ENCODE measurements around the gene HDAC11. TPM values are rescaled to one million over a fixed set of nuclear protein-coding genes. Genes with fewer than 3 reads are reported as not detected.
"Not testable (repeated sequence)": the region's sequence is repeated elsewhere in the genome, so short reads cannot be mapped to it uniquely, and the experiment has no call there.

The HDAC11 gene
- 10 to 100 TPM; 14.8 to 21.5 (median 19.1) TPM for polyA plus RNA-seq (ENCODE audit: insufficient read depth in 1 of 5, insufficient read length in 5 of 5, low replicate concordance in 1 of 5)
- long read RNA-seq, donor 1, partial matches to known transcripts = 0 of 5 reads
- long read RNA-seq, donor 1, other reads (novel, unspliced or antisense) = 0 of 5 reads
- long read RNA-seq, donor 2, partial matches to known transcripts = 0 of 3 reads
- long read RNA-seq, donor 2, other reads (novel, unspliced or antisense) = 0 of 3 reads
- long read RNA-seq, donor 3, partial matches to known transcripts = 9 of 13 reads
- long read RNA-seq, donor 3, other reads (novel, unspliced or antisense) = 0 of 13 reads
- long read RNA-seq, donor 4 = 0 reads
- long read RNA-seq, donor 5, transcript HDAC11-201 (10 exons, 2,960 nt) = major isoform, 5 of 6 reads
- long read RNA-seq, donor 5, partial matches to known transcripts = 0 of 6 reads
- long read RNA-seq, donor 5, other reads (novel, unspliced or antisense) = 0 of 6 reads
- long read RNA-seq, donor 6, partial matches to known transcripts = 0 of 3 reads
- long read RNA-seq, donor 6, other reads (novel, unspliced or antisense) = 0 of 3 reads
- long read RNA-seq, donor 7, partial matches to known transcripts = 0 of 3 reads
- long read RNA-seq, donor 7, other reads (novel, unspliced or antisense) = 0 of 3 reads
- long read RNA-seq, donor 8 = 0 reads

DNA sequence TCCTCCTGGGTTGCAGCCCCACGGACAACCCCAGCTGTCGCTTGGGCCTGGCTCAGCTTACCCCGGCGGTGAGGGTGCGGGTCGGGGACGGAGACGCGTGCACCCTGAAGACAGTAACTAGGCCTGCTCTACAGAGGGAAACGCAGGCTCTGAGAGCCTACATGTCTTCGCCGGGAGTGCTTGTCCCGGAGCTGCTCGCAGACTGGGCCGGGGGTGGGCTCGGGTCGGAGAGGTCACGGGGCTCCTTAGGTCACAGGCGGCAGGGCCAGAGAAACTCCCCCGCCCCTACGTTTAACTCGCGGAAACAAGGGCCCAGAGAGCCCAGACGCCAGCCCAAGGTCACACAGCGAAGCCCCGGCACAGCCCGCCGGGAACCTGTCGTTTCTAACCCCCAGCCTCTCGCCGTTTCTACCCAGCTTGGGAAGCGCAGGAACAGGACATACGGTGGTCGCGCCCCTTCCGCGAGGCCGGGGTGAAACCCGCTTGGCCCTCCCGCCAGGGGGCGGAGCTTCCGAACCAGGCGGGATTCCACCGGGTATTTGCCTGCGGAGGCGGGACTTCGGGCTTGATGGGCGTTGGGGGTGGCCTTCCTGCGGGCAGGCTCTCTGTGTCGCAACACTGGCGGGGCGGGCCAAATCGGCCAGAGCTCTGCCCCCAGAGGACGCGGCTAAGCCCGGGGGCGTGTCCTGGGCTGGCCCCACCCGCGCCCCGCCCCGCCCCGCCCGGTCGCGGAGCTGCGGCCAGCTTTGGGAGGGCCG is at the start of gene HDAC11:
Gene HDAC11 (plus strand): TSS at position 725 of the 758 bp plus-strand sequence. CDS start 42 bp downstream, outside the sequence.
- DNase-seq = peak; percentile 97 to 98

GRCh38 chr3:13430411-13430875 is 49.7 kb upstream of the HDAC11 start:
- not testable (repeated sequence) for DNase-seq

GRCh38 chr3:13432093-13432492 is 48.0 kb upstream of the HDAC11 start:
- no peak for DNase-seq

DNA sequence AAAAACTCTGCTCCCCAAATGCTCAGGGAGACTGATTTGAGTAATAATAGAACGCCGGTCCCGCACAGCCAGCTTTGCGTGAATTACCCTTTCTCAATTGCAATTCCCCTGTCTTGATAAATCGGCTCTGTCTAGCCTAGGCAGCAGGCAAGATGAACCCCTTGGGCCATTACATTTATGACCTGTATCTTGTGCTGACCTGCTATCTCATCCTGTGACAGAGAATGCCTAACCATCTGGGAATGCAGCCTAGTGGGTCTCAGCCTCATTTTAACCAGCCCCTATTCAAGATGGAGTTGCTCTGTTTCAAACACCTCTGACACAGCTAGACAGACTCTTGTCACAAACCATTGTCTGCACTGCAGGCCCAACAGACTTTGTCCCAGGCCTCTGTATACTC is 46.2 kb upstream of the HDAC11 start:
- DNase-seq = no peak

- not testable (repeated sequence) for DNase-seq
These were observed 43.9 kb upstream of the HDAC11 start for GRCh38 chr3:13436213-13436612.

GRCh38 chr3:13440204-13440817 is 39.8 kb upstream of the HDAC11 start:
- no peak for DNase-seq

- DNase-seq = not testable (repeated sequence)
These were observed 37.2 kb upstream of the HDAC11 start for GRCh38 chr3:13442882-13443281.

DNA sequence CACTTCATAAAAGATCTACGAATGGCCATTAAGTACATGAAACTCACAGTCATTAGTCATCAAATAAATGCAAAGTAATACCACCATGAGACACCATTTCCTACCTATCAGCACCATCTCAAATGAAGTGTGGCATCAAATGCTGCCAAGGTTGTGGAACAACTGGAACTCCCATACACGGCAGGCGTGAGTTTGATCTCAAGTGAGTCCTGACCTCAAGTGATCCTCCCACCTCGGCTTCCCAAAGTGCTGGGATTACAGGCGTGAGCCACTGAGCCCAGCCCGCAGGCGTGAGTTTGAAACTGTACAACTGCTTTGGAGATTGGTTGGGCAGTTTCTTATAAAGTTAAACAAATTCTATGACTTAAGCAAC is 28.8 kb upstream of the HDAC11 start:
- DNase-seq = no peak

GRCh38 chr3:13452490-13453335 is 27.4 kb upstream of the HDAC11 start:
- peak in 1 of 2 donors; percentile 38 for DNase-seq

DNA sequence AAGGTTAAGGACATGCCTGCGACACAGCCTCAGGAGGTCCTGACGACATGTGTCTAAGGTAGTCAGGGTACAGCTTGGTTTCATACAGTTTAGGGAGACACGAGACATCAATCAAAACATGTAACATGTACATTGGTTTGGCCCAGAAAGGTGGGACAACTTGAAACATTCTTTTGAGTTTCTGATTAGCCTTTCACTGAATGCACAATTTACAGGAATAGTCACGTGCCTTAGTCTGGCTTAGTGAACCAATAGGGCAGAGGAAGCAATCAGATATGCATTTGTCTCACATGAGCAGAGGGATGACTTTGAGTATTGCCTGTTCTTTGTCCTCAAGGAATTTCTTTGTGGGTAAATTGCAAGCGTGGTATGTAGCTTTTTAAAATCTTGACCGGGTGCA is 24.5 kb upstream of the HDAC11 start:
- no peak for DNase-seq

DNA sequence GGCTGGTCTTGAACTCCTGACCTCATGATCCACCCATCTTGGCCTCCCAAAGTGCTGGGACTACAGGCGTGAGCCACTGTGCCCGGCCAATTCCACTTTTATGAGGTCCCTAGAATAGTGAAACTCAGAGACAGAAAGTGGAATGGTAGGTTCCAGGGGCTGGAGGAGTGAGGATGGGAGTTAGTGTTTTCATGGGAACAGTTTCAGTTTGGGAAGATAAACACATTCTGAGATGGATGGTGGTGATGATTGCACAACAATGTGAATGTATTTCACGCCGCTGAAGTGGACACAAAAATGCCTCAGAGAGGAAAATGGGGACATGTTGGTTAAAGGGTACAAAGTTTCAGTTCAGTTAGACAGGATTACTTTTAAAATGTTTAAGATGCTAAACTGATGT is 22.5 kb upstream of the HDAC11 start:
- DNase-seq = no peak

DNA sequence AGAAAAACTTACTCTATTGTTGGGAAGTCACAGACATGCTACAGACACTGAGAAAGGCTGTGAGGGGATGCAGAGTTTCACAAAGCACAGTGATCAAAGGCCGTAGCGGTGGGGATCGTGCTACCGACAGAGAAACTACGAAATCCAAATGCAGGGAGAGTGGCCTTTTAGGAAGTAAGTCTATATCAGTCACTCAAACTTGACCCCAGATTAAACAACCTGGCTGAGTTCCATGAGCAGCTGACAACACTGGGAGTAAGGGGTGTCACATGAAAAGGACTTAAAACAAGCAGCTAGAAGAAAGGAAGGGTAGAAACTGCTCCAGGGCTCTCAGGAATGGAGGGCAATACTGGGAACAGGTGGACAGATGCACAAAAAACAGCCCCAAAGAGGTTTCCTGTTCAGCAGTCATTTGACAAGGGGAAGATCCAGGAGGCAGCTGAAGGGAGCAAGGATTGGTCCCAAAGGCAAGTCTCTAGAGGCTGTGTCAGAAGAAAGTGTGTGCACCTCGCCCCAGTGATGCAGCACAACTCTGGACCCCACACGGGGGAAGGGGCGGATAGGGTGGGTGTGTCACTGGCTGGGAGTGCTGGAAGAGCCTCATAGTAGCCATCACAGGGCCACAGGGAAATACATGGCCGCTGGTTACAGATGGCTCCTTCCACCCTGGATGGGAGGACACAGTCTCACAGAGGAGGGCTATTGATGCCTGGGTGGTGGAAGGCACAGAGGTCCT is 20.3 kb upstream of the HDAC11 start:
- DNase-seq = no peak

DNA sequence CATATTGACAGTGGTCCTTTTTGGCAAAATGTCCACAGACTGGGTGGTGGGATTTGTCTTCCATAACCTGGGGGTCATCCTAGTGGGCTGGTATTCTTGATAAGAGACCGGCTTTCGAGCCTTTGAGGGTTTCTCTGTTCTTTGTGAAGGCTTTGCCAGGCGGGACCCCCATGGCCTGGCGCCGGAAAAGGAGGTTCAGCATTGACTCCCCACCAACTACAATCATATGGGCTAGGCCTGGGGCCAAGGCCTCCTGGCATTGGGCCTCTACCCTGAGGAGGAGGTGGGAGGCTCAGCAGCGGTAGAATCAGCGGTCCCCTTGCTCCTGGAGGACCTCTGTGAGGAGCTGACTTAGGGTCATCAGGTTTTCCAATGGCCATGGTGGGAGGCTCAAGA is 19.8 kb upstream of the HDAC11 start:
- DNase-seq = no peak

- no peak for DNase-seq
These were observed 18.7 kb upstream of the HDAC11 start for GRCh38 chr3:13461169-13462124.

DNA sequence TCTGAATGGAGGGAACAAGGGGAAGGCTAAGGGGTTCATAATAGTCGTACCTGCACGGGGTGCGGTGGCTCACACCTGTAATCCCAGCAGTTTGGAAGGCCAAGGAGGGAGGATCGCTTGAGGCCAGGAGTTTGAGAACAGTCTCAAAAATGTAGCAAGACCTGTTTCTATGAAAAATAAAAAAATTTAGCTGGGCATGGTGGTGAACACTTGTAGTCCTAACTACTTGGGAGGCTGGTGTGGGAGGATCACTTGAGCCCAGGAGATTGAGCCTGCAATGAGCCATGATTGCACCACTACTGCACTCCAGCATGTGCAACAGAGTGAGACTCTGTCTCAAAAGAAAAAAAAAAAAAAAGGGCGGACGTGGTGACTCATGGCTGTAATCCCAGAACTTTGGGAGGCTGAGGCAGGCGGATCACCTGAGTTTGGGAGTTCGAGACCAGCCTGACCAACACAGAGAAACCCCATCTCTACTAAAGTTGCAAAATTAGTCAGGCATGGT is 17.9 kb upstream of the HDAC11 start:
- DNase-seq = no peak

GRCh38 chr3:13462822-13463221 is 17.3 kb upstream of the HDAC11 start:
- no peak for DNase-seq

DNA sequence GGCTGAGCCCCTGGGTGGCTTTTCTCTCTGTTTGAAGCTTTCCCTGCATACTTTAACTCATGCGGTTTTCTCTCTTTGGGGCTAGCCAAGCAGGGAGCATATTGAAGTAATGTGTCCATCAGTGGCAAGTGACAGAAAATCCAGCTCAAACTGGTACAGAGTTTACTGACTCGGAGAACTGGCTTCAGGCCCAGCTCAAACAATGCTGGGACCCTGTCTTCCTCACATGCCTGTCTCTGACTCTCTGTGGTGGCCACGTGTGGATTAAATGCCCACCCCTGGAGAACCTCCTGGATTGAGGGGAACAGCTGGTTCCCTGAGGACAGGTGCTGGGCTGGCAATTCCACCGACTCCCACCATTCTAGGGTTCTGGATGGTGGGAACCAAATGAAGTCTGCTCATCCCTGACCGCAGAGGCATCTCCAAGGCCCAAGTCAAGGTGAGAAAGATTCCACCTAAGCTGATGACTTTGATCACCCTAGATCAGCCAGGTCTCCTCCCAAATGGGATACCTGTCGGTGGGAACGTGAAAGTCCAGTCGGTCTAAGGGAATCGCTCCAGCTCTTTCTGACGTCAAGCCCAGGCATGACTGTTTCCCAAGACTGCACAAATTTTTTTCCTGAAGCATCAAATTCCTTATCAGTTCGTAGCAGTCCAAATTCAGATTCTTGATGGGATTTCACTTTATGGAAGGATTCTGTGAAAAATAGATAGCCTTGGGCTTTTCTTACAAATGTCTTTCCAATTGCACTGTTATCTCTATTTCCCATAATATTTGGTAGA is 16.3 kb upstream of the HDAC11 start:
- DNase-seq = no peak

Data from right lung (tissue), 10 donors.